NCI-H524 (cell line): ENCODE data around the gene BANF1.

Source experiments
- DNase-seq, 2 experiments: peaks; one replicate each; lab custom pipeline; 2025; lab: John Stamatoyannopoulos, UW

Gene BANF1

GRCh38 chr11:66039765-66040164 lies 37.5 kb downstream of the BANF1 start:
- no peak for DNase-seq

GRCh38 chr11:66042227-66042995 lies 40.1 kb downstream of the BANF1 start:
- DNase-seq: no peak

GRCh38 chr11:66042996-66043906 lies 40.9 kb downstream of the BANF1 start:
- no peak for DNase-seq

- DNase-seq: no peak
These were observed 42.5 kb downstream of the BANF1 start for GRCh38 chr11:66044757-66045156.

DNA sequence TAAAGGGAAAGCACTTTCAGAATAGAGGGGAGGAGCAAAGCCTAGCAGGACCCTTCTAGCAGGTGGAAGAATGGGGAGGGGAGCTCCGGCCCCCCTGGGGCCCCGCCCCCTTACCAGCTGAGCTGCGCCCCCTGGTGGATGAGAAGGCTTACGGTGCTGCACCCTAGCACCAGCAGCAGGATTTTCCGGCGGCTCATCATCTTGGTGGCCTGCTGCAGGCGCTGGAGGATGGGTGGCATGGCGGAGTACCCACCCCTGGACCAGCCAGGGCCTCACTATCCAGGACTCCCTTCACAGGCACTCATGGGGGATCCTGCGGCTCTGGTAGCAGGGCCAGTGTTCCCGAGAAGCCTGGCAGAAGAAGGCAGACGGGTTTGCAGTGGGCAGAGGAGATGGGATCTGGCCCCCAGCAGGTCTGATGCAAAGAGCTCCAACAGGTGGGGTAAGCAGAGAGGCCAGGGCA lies 42.9 kb downstream of the BANF1 start:
- peak in 1 of 2 experiments; percentile 67 for DNase-seq

DNA sequence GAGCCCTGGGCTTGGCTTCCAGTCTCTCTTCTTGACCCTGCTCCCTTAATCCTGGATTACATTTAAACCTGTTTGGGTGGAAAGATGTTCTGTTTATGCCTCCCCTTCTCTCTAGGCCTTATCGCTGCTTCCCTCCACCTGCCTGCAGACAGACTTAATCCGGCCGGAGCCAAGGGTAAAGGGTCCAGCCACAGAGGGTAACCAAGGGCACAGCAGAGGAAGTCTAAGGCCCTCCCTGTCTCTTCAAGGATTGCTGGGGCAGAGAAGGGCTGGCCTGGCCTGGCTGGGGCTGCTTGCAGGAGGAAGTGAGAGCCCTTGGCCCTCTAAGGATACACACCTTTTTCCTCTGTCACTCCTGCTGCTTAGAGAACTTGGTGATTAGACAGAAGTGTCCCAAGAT lies 44.6 kb downstream of the BANF1 start:
- DNase-seq: no peak

- DNase-seq: no peak
These were observed 45.5 kb downstream of the BANF1 start for GRCh38 chr11:66047541-66048365.

DNA sequence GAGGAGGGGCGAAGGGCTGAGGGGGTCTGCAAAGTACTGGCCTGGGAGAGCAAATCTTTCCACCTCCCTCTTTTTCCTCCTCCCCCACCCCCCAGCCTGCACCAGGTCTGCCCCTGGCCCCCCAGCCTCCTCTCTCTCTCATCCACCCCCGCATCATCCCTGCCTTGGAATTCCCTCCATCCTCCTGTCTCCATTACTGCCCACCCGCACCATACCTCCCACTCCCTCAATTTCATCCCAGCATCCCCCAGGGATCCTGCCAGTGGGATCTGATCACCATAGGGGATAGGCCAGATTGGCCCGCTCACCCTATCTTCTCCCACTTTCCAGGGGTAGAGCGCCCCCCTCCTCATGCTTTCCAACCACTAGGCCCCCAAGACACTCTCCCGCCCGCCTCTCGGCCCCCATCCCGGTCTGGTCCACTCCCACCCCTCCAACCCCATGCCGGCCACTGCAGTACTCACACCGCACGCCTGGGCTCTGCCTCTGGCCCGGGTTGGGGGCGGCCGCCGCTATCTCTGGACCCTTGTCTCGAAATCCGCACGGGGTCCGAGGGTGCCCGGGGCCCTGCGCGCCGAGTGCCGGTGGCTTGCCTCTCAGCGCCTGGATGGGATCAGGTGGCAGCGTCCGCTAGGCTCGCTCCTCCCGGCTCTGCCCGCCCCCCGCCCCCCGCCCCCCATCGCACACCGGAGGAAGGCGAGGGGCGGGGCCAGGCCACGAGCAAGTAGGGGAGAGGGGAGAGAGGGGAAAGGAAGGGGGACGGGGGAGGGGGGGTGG lies 46.4 kb downstream of the BANF1 start, which contains the start of gene GAL3ST3:
GAL3ST3 (minus strand) TSS at position 615 of the 777 bp plus-strand sequence. CDS start 3,746 bp downstream, outside the sequence.
- DNase-seq: peak in 1 of 2 experiments; percentile 59

GRCh38 chr11:66050581-66051231 lies 48.4 kb downstream of the BANF1 start:
- DNase-seq: peak in 1 of 2 experiments; percentile 9

DNA sequence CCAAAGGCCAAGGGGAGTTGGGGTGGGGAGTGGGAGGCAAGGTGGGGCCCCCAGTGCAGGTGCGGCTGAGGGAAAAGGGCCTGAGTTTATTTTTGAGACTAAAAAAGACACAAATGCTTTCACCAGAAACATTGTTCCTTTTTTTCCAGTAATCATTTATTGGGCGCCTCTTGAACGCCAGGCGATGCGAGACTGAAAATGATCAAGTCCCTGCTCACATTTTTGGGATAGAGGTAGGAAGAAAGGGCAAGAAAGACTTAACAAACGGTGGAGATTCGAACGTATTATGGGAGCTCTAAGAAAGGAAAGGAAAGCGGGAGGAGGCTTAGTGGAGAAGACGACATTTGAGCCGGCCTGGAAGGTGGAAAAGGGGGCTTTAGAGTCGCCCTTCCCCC lies 49.1 kb downstream of the BANF1 start:
- DNase-seq: no peak

DNA sequence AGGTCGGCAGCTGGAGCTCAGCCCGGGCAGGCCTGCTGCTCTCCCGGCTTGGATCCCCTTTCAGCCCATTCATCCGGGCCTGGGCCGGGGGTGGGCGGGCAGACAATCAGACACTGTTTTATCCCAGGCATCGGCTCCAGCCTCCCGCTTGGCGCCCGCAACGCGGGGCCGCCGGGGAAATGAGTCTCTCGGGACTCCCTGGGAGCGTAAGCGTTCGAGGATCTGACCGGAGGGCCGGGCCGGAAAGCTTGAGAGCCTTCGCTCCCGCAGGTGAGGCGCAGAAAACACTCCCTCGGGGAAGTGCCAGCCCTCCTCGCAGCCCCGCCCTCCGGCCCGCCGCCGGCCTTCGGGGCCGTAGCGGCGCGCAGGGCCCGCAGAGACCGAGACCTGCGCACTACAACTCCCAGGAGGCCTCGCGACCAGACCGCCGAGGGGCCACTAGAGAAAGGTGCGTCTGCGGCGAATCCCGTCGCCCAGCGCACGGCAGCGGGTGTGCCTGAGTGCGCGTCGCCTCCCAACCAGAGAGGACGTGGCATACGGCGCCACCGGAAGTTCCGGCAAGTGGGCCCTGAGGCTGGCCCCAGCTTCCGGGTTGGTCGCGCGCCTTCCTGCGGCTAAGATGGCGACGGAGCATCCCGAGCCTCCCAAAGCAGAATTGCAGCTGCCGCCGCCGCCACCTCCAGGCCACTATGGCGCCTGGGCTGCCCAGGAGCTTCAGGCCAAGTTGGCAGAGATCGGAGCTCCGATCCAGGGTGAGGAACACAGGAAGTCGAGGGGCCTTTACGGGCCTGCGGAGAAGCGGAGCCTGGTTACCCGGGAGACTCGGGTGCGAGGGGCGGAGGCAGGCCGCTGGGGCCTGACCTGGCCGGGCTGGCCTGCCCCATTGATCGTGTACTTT lies 49.7 kb downstream of the BANF1 start, which contains the start of gene SF3B2:
SF3B2 (plus strand) TSS at position 599 of the 898 bp plus-strand sequence; CDS start at position 620, 21 bp downstream.
- peak; percentile 95 to 97 for DNase-seq

DNA sequence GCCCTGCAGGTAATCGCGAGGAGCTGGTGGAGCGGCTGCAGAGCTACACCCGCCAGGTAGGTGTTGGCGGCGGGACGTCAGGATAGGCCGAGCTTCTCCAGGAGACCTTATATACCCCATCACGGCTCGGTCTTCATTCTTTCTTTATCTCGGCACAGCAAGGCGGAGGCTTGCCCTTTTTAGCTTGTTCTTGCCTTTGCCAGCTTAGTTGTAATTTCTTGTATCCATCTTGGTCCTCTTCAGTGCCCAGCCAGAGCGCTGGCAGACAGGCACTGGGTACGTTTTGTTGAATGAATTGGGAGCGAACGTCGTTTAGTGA lies 50.3 kb downstream of the BANF1 start:
- no peak for DNase-seq
